ENCODE measurements around the gene FALEC.

FALEC gene

DNA sequence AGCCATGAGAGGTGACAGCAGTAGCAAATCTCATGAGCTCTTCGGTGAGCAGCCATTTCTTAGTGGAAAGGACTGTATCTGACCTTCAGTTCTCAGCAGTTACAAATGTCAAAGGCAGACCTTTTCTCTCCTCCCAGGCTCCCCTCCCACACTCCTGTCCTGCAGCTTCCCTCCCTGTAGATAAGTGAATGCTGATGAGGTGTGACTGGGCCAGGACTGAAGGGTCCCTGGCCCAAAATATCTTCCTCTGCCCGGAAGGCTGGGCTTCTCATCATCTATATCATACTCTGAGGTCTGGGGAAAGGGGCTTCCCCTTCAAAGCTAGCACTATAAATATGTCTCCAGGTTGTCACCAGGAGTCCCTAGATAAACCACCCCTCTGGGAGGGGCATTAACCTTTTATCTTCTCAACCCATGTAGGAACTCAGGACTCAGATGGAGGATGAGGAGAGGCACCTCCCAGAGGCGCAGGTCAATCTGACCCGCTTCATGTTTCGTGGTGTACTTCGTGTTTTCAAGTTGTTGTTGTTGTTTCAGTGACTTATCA is 30.0 kb downstream of the FALEC start:
- no peak for DNase-seq (ENCODE audit: low spot score)

DNA sequence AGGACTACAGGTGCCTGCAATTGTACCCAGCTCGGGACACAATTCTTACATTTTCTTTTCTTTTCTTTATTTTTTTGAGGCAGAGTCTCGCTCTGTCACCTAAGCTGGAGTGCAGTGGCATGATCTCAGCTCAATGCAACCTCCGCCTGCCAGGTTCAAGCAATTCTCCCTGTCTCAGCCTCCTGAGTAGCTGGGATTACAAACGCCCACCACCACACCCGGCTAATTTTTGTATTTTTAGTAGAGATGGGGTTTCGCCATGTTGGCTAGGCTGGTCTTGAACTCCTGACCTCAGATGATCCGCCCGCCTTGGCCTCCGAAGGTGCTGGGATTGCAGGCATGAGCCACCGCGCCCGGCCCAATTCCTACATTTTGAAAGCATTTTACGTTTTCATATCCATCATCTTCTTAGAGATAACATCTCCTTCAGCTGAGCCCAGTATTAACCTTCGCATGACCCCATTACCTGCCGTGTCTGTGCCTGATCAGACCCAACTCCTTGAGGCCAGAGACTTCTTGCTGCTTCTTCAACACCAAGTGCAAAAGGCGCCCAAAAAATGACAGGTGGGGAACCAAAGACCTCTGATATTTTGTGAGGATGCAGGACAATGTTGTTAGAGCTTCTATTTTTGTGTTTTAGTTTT is 30.9 kb downstream of the FALEC start:
- DNase-seq (ENCODE audit: low spot score), result no peak

DNA sequence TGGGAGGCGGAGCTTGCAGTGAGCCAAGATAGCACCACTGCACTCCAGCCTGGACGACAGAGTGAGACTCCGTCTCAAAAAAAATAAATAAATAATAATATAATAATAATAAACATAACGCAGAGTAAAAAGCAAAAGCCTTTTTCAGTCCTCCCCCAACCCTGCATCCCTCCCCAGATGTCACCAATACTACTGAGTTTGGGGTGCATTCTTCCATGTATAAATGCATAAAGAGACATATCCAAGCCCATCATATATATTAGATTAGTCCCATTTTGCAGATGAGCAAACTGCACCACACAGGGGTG is 32.7 kb downstream of the FALEC start:
- DNase-seq (ENCODE audit: low spot score), result no peak

DNA sequence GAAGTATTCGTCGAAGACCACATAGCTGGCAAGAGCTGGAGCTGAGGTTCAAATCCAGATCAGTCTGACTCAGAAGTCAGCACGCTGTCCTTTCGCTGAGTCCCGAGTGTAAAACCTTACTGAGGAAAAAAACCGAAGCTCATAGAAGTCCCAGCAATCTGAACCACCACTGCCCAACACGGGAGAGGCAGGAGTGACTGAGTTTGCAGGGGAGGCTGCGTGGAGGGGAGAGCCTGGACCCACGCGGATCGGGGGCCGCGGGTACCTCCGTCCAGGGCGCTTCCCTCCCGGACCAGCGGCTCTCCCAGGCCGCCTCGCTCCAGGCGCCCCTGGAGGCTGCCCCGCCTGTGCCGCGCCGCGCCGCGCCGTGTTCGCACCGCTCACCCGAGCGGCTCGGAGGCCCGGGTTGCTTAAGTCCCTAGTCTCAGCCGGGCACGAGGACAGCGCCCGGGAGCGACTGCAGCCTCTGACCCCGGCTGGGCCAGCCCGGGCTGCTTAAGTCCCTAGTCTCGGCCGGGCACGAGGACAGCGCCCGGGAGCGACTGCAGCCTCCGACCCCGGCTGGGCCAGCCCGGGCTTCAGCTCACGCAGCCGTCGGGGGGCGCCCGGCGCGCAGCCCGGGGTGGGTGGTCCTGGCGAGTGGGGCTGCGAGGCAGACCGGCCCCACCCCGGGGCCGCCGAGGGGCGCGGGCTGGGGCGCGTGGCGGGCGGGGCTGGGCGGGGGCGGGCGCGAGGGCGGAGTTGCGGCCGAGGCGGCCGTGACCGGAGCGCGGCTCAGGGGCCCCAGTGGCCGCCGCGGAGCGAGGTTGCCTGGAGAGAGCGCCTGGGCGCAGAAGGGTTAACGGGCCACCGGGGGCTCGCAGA is 33.3 kb downstream of the FALEC start, which contains the start of gene ADAMTSL4:
TSS of gene ADAMTSL4 (plus strand) at position 777 of the 864 bp plus-strand sequence. CDS start 2,881 bp downstream, outside the sequence.
- DNase-seq (ENCODE audit: low spot score), result peak; percentile 88

DNA sequence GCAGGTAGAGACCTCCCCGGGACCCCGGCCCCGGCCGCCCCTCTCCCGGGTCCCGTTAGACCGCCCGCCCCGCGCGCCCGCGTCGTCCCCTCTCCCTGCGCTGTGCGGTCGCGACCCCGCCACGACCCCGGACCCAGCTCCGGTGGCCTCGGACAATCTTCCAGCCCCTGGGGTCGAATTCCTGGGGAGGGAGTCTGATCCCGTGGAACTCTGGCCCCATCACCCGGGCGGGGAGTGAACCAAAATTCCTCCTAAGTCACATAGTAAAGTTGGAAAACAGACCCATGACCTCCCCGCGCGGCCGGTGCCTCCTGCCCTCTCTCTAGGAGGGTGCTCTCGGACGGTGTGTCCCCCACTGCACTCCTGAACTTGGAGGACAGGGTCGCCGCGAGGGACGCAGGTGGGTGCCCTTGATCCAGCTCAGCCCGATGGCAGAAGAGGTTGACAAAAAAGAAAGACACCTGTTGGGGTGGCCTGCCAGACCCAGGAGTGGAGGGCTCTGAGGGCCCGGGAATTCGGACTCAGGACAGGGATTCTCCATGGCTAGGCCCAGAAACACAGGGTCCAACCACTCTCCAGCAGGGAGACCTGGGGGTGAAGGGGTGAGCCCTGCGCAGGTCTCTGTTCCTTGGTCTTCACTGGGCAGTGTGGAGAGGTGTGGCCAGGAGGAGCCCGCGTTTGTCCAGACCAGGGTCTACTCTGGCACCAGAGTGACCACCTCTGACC is 34.1 kb downstream of the FALEC start:
- DNase-seq (ENCODE audit: low spot score), result peak; percentile 85

DNA sequence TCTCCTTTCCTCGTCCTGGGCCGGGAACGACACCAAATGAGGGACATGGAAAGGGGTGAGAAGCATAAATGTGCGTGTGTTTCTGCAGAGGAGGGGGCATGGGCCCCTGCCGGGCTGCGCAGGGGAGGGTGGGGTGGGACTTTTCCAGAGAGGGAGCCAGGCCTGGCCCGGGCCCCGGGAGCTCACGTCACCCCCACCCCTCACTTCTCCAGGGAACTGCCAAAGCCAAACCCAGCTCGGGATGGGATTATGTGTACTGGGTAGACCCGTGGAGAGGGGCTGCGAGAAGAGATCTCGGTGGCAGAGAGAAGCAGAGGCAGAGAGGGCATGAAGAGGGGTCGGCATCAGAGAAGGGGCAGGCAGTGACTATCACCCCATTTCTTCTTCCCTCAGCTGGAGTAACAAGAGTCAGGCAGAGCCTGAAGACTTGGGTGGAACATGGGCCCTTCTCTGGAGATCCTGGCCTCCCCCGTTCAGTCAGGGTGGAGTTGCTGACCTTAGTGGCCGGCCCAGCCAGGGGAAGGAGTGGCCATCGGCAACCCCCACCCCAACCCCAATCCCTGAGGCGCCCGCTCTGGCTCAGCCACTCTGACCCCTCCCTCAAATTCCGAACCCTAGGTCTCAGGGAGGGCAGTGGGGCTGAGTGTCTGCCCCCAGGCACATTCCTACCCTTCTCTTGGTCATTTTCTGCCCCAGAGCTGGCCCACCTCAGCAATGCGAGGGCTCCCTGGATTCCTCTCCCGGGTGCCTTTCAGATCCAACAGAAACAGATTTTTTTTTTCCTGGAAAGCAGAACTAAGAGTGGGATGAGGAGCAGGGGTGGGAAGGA is 34.9 kb downstream of the FALEC start:
- no peak for DNase-seq (ENCODE audit: low spot score)

DNA sequence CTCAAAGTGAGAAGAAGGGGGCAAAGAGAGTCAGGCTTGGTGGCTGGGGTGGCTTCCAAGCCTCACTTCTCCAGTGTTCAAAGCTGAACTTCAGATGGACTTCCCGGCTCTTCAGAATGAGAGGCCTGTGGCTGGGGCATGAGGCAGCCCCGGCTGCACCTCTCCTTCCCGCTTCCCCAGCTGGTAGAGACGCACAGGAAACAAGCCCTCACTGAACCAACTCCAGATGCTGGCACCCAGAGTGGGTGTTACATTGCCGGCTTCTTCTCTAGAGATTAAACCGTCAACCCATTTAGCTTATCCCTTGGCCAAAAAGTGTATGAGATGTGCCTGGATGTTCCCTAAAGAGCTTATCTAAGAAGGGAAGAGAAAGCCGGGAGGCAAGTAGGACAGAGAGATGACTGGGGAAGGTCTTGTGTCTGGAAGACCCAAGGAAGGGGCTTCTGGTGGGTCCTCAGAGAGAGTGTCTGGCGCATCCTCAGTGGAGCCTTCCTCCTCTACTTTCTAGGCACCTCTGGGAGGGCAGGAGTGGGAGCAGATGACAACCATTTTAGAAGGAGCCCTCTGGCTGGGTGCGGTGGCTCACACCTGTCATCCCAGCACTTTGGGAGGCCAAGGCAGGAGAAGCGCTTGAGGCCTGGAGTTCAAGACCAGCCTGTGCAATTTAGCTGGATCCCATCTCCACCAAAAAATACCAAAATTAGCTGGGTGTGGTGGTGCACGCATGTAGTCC is 35.7 kb downstream of the FALEC start:
- no peak for DNase-seq (ENCODE audit: low spot score)

DNA sequence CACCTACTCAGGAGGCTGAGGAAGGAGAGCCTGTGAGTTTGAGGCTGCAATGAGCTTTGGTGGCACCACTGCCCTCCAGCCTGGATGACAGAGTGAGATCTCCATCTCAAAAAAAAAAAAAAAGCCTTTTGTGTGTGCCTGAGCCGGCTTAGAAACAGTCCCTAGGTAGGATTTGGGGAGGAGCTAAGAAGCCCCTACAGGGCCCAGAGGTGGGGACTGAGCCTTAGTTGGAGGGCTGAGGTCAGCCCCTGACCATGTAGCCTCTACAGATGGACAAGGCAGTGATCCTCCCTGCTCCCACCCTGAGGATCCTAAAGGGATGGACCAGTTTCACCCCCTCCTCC is 36.2 kb downstream of the FALEC start:
- no peak for DNase-seq (ENCODE audit: low spot score)

DNA sequence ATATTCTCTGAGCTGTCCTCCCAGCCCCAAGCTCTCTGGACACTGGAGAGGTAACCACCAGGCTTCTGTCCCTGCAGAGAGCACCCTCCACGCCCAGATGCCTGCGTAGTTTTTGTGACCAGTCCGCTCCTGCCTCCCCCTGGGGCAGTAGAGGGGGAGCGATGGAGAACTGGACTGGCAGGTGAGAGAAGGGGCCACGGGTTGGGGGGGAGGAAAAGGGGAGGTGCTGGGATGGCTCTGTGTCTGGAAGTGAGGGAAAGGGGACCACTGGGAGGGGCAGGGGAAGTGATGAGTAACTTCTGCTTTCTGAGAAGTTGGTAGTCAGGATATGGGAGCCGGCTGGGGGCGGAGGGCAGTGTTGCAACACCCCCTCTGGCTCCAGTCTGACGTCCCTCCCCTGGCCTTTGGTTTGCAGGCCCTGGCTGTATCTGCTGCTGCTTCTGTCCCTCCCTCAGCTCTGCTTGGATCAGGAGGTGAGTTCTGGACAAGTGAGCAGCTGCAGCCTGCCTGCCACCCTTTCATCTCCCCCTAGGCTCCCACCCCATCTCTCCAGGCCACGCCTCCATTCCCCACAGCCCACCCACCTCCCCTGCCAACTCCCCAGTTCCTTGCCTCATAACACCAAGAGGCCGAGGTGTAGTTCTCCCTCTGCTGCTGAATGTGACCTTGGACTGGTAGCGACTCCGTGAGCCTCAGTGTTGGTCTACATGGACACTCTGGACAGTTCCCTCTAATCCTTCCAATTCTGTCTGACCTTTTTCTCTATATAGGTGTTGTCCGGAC is 36.8 kb downstream of the FALEC start:
- DNase-seq (ENCODE audit: low spot score), result peak; percentile 94

DNA sequence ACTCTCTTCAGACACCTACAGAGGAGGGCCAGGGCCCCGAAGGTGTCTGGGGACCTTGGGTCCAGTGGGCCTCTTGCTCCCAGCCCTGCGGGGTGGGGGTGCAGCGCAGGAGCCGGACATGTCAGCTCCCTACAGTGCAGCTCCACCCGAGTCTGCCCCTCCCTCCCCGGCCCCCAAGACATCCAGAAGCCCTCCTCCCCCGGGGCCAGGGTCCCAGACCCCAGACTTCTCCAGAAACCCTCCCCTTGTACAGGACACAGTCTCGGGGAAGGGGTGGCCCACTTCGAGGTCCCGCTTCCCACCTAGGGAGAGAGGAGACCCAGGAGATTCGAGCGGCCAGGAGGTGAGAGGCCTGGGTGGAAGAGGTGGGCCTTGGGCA is 37.3 kb downstream of the FALEC start:
- no peak for DNase-seq (ENCODE audit: low spot score)

DNA sequence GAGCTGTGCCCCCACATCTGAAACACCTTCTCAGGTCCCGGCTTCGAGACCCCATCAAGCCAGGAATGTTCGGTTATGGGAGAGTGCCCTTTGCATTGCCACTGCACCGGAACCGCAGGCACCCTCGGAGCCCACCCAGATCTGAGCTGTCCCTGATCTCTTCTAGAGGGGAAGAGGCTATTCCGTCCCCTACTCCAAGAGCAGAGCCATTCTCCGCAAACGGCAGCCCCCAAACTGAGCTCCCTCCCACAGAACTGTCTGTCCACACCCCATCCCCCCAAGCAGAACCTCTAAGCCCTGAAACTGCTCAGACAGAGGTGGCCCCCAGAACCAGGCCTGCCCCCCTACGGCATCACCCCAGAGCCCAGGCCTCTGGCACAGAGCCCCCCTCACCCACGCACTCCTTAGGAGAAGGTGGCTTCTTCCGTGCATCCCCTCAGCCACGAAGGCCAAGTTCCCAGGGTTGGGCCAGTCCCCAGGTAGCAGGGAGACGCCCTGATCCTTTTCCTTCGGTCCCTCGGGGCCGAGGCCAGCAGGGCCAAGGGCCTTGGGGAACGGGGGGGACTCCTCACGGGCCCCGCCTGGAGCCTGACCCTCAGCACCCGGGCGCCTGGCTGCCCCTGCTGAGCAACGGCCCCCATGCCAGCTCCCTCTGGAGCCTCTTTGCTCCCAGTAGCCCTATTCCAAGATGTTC is 38.0 kb downstream of the FALEC start:
- no peak for DNase-seq (ENCODE audit: low spot score)

DNA sequence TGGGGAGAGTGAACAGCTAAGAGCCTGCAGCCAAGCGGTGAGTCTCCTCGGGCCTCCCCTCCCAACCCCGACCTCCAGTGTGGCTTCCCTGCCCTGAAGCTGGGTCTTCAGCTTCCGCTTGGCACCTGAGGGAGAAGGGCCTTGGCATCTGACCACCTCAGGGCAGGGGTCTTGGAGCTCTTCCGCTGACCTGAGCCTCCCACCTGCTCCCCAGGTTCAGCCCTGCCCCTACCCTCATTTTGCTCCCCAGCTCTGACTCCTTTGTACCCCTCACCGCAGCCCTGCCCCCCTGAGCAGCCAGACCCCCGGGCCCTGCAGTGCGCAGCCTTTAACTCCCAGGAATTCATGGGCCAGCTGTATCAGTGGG is 38.5 kb downstream of the FALEC start:
- no peak for DNase-seq (ENCODE audit: low spot score)

DNA sequence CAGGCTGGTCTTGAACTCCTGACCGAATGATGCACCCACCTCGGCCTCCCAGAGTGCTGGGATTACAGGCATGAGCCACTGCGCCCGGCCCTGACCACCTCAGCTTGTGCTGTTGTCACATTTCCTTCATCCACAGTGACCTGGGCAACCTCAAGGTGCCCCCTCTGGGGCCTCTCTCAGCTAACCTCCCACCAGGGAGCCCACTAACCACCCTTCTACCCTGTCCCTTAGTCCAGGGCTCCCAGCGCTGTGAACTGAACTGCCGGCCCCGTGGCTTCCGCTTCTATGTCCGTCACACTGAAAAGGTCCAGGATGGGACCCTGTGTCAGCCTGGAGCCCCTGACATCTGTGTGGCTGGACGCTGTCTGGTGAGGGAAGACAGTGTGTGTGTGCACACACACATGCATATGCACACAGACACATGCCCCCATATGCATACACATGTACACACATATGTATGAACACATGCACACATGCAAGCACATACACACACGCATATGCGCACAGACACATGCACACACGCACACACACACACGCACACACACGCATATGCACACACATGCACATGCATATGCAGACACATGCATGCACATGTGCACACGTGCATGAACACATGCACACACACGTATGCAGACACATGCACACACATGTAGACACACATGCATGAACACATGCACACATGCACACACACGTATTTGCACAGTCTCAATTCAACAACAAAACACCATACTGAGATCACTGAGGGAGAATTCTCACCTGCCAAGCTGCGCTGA is 39.8 kb downstream of the FALEC start:
- DNase-seq (ENCODE audit: low spot score), result no peak

DNA sequence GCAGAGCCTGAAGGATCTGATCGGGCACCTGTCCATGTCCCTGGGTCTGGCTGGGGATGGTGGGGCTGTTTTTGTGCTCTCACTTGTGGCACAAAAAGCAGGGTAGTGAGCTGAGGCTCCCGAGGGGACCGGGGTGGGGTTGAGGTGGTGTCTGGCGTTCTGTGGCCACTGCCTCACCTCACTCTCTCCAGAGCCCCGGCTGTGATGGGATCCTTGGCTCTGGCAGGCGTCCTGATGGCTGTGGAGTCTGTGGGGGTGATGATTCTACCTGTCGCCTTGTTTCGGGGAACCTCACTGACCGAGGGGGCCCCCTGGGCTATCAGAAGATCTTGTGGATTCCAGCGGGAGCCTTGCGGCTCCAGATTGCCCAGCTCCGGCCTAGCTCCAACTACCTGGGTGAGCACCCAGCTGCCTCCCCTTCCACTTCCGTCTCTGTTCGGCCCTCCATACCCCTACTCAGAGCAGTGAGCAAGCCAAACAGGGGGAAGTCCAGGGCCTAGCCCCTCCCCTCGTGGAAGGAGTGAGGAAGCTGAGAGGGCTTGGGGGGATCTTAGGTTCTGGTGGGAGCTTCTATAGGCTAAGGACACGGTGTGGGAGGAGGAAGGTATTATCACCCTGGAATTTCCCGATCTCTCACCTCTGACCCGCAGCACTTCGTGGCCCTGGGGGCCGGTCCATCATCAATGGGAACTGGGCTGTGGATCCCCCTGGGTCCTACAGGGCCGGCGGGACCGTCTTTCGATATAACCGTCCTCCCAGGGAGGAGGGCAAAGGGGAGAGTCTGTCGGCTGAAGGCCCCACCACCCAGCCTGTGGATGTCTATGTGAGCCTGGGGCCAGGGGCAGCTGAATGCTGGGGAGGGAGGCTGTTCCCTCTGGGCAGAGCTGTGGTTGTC is 40.7 kb downstream of the FALEC start:
- no peak for DNase-seq (ENCODE audit: low spot score)

DNA sequence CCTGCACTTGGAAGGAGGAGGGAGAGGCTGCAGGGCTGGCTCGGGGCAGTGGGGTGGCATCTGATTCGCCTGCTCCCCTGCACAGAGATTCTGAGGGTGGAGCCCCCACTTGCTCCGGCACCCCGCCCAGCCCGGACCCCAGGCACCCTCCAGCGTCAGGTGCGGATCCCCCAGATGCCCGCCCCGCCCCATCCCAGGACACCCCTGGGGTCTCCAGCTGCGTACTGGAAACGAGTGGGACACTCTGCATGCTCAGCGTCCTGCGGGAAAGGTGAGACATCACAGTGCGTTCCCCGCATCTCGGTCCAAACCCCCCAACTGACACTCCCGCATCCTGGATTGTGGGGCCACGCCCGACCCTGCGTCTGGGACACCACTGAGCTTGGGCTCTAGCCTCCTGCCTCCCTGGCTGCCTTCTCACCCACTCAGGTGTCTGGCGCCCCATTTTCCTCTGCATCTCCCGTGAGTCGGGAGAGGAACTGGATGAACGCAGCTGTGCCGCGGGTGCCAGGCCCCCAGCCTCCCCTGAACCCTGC is 41.6 kb downstream of the FALEC start:
- no peak for DNase-seq (ENCODE audit: low spot score)

DNA sequence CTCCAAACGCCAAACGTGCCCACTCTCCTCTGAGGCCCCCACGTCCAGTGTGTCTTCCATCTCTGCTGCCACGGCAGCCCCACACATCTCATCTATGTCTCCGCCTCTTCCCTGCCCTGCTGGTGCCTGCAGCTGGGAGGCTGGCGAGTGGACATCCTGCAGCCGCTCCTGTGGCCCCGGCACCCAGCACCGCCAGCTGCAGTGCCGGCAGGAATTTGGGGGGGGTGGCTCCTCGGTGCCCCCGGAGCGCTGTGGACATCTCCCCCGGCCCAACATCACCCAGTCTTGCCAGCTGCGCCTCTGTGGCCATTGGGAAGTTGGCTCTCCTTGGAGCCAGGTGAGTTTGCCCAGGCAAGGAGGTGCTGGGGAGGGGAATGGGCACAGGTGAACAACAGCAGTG is 42.3 kb downstream of the FALEC start:
- no peak for DNase-seq (ENCODE audit: low spot score)

DNA sequence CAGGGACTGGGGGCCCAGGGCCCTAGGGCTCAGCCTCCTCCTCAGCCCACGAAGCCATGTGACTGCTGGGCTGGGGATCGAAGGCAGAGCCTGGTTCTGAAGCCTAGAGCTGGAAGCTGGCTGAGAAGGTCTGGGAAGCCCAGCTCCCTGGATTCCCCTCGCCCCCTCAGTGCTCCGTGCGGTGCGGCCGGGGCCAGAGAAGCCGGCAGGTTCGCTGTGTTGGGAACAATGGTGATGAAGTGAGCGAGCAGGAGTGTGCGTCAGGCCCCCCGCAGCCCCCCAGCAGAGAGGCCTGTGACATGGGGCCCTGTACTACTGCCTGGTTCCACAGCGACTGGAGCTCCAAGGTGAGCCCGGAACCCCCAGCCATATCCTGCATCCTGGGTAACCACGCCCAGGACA is 42.8 kb downstream of the FALEC start:
- no peak for DNase-seq (ENCODE audit: low spot score)

Measured in HuH-7.5 (cell line).